Hypothalamus (tissue), 51 donors: ENCODE results near the gene CRACDL.

Experiments
- DNase-seq, 51 donors: peaks; one replicate each; lab custom pipeline; 2025; lab: John Stamatoyannopoulos, UW

The CRACDL gene

DNA sequence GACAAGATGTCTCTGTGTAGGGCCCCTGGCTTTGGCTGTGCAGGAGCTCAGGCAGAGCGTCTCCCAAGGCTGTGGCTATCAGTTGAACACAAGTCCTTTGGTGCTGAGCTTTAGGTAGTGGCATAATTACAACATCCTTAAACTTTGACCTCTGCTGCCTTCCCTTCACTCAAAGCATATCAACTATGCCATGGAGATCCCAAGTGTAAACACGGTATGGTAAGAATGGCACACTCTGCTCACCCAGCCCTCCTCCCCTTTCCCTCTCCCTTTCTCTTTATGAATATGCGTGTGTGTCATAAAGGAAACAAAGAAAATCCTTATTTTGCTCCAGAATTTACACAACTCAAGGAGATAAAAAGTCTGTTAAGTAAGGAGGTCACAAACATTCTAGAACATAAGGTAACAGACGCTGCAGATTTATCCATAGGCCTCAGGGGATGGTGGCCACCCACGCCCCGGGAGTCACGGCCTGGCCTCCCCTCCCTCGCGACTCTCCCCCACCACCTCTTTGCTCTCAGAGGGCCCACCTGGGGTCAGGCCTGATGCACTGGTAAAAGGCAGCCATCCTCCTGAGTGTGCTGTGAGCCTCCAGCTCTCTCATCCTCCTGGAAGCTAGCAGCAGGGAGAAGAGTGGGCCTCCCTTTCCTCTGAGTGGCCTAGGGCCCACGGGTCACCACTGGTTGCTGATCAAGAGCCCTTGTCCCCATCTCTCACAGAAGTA lies 67.3 kb downstream of the CRACDL start:
- DNase-seq = no peak

- peak in 1 of 51 donors; percentile 24 for DNase-seq
These were observed 68.3 kb downstream of the CRACDL start for GRCh38 chr2:98867539-98868309.

DNA sequence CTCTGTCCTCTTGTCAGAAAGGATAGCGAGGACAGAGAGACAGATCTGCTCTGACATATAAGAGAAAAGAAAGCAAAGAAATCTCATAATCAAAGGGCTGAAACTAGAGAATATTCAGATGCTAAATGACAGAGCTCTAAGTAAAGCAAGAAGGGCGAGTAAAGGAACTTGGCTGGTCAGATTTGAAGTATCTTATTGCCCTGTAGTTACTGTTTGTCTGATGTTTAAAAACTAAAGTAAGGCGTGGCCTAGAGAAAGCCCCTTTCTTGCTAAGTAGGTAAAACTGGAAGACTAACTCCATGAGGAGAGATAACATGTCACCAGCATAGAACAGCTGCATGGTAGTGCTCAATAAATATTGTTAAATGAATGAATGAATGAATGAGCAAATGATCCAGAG lies 70.0 kb downstream of the CRACDL start:
- DNase-seq = no peak

DNA sequence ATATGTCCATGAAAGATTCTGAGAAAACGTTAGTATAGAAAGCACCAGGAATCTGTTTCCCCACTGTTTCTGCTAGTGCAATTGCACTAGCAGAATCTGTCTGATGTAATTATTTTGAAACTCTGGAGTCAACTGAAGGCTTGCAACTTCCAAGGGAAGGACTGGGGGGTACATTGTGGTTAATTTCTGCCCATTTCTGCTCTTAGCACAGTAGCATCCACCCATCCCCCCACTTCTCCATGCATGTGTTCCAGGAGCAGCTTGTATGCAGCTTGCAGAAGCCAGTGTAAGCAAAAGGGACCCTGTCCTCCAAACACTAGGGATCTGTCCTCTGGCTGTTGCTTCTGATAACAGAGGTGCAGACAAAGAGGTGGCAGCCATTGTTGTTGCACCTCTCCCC lies 74.4 kb downstream of the CRACDL start:
- no peak for DNase-seq

DNA sequence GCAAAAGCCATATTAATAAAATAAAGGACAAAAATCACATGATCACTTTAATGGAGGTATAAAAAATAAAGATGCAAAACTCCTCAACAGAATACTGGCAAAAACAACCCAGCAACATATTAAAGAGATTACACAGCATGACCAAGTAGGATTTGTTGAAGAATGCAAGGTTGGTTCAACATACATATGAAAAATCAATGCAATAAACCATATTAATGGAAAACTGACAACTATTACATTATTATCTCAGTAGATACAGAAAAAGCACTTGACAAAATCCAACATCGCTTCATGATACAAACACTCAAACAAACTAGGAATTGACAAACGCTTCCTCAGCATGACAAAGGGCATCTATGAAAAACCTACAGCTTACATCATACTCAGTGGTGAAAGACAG lies 76.7 kb downstream of the CRACDL start:
- no peak for DNase-seq

- DNase-seq = no peak
These were observed 79.0 kb downstream of the CRACDL start for GRCh38 chr2:98857001-98857400.

DNA sequence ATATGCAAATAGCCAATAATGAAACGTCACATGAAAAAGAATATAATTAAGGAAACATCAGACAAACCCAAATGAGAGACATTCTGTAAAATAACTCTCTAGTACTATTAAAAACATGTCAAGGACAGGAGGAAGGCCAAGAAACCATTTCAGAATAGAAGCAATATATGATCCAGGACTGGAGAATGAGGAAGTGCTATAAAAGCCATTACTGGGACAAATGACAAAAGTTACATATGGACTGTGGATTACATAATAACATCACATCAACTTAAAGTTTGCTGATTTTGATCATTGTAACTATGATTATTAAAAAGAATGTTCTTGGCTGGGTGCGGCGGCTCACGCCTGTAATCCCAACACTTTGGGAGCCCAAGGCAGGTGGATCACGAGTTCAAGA lies 81.3 kb downstream of the CRACDL start:
- no peak for DNase-seq

- DNase-seq = no peak
These were observed 83.1 kb downstream of the CRACDL start for GRCh38 chr2:98852932-98853331.

- DNase-seq = no peak
These were observed 86.0 kb downstream of the CRACDL start for GRCh38 chr2:98850074-98850473.

DNA sequence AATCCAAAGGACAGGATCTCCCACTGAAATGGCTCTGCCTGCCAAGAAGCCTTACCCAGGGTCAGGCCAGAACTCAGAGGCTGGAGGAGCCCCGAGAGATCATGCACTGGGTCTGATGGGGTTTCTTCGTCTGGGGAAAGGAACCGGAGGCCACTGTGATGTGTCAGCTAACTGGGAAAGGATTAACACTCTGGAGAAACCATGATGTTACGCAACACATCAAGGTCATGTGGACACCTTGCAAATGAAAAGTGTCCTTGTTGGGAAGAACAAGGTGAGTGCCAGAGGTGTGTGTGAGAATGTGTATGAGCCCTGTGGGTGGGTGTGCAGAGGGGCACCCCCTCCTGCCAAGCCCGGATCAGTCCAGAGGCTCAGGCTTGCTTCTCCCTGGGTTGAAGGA lies 86.9 kb downstream of the CRACDL start:
- no peak for DNase-seq

- DNase-seq = no peak
These were observed 88.2 kb downstream of the CRACDL start for GRCh38 chr2:98847853-98848252.

DNA sequence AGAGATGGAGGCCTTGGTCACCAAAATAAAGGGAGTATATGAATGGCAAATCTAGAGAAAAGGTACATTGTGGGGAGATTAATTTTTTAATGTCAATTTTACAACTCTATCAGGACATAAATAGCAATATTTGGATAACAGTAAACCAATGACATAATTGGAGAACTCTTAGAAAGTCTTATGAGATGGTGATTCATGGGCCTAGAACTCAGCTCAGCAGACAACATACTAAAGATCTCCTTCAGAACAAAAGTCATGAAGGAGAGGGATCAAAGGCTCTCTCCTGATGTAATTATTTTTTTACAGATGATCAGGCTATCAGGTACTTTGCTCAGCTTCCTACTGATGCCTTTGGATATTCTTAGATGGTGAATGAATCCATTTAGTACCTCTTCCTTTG lies 90.0 kb downstream of the CRACDL start:
- no peak for DNase-seq

- DNase-seq = no peak
These were observed 93.9 kb downstream of the CRACDL start for GRCh38 chr2:98842136-98842535.

DNA sequence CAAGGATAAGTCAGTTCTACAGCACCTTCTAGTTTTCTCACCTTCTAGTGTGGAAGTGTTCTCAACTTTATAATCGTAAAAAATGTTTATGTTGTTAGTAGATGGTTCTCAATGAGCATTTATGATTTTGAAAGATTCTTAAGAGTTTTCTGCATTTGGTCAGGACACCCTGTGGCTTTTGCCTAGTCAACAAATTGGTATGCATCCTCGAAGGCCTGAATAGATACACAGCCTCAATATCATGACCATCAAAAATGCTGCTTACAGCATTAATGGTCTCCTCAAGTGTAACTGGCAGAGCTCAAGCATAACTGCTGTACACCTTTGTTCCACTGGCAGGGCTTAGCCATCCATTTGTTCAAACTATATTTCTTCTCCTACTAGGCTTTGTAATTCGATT lies 96.7 kb downstream of the CRACDL start:
- DNase-seq = no peak

- no peak for DNase-seq
These were observed 100.1 kb downstream of the CRACDL start for GRCh38 chr2:98835831-98836385.

- DNase-seq = no peak
These were observed 102.1 kb downstream of the CRACDL start for GRCh38 chr2:98833917-98834263.

GRCh38 chr2:98833172-98833916 lies 102.7 kb downstream of the CRACDL start:
- no peak for DNase-seq

GRCh38 chr2:98832172-98832571 lies 103.9 kb downstream of the CRACDL start:
- no peak for DNase-seq

DNA sequence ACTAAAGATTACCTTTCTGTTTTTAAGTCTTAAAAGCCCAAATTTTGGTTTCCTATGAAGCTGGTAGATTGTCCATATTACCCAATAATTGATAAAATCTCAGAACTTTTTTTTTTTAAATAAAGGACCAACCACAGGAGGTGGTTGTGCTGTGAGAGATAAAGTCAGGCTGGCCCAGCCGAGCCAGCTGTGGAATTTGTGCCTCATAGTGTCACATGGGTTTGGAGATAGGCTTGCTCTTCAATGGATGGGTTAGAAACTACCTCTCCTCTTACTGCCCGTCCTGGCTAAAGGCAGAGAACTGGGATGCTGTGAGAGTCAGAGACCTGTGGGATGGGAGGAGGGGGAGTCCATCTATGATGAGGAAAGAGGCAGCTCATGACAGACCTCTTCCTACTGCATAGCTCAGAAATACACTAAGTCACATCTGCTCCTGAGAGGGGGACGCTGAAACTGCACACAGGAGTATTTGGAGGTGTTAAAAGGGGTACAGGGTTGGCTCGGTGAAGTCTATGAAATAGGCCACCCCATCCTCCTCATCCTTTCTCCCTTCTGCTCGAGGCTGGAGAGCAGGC lies 105.4 kb downstream of the CRACDL start:
- no peak for DNase-seq

DNA sequence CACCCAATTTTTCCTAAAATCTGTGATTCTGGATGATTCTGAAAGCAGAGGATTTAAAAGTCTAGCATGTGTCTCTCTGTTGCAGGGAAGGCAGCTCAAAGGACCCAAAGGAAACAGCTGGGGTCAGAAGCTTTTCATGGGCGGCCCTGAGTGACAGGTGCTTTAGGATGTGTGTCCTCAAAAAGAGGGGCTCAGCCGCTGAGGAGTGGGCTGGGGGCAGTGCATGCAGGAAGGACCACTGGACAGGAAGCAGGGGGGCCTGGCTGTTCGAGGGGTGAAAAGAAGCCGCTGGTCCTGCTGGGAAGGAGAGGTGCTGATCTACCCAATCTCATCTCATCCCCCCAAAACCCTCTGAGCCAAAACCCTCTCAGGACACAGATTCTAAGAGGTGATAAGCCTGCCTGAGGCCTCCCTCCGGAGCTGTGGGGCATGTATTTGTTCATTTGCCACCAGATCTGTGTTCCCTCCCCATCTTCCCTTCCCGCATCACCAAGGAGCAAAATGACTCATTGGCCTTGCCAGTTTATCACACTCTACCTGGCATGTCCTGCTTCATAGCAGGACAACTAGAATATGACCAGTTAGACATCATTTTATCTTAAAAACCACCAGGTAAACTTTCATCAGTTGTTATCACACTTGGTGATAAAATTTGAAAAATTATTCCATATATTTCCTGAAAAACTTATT lies 106.3 kb downstream of the CRACDL start:
- no peak for DNase-seq
